Liver (tissue), 9 donors: ENCODE data around the gene ARHGEF10L. TPM values are rescaled to one million over a fixed set of nuclear protein-coding genes. Genes with fewer than 3 reads are reported as not detected.

ENCODE experiments used
- DNase-seq: peaks from one replicate; pipeline ENCODE4 v3.0.0-alpha.2; 2017; ENCODE audit warnings: low spot score
- H3K27ac ChIP-seq, 2 donors: one replicate each; pipeline ENCODE4 v1.7.0; 2013; ENCODE audit warnings: inconsistent platforms in 2 of 2, low read length in 2 of 2, control low read depth in 1 of 2, low read depth in 1 of 2, mild to moderate bottlenecking in 1 of 2
- H3K27me3 ChIP-seq, 4 donors: one replicate each; pipeline versions ENCODE4 v1.6.1 to v1.7.0; 2013; ENCODE audit warnings: low read length in 3 of 4, inconsistent platforms in 1 of 4, mild to moderate bottlenecking in 1 of 4, moderate library complexity in 1 of 4; ENCODE audit not compliant: control insufficient read depth in 4 of 4, insufficient read depth in 4 of 4
- H3K36me3 ChIP-seq, 4 donors: one replicate each; pipeline versions ENCODE4 v1.6.1 to v1.7.0; 2013; ENCODE audit warnings: low read length in 3 of 4, mild to moderate bottlenecking in 3 of 4, low read depth in 1 of 4, moderate library complexity in 1 of 4; ENCODE audit not compliant: control insufficient read depth in 4 of 4, insufficient read depth in 3 of 4
- H3K4me1 ChIP-seq, 4 donors: one replicate each; pipeline versions ENCODE4 v1.6.1 to v1.7.0; 2013; ENCODE audit warnings: low read length in 3 of 4, mild to moderate bottlenecking in 3 of 4, moderate library complexity in 1 of 4; ENCODE audit not compliant: control insufficient read depth in 4 of 4, insufficient read depth in 4 of 4
- H3K4me3 ChIP-seq, 3 donors: one replicate each; pipeline versions ENCODE4 v1.6.1 to v1.7.0; 2013; ENCODE audit warnings: low read length in 3 of 3, control low read depth in 1 of 3, low read depth in 1 of 3, mild to moderate bottlenecking in 1 of 3
- H3K9ac ChIP-seq, 2 donors: one replicate each; pipeline ENCODE4 v1.7.0; 2013; ENCODE audit warnings: low read length in 2 of 2, mild to moderate bottlenecking in 2 of 2, moderate library complexity in 2 of 2, control low read depth in 1 of 2, low read depth in 1 of 2
- H3K9me3 ChIP-seq, 4 donors: one replicate each; pipeline versions ENCODE4 v1.6.1 to v1.7.0; 2013; ENCODE audit warnings: low read length in 3 of 4; ENCODE audit not compliant: control insufficient read depth in 4 of 4
- CTCF ChIP-seq: fragments of 150-350 bp; IDR thresholded peaks from 2 replicates; pipeline ENCODE4 v1.5.1; 2017; ENCODE audit warnings: improper control_type of control experiment, low read depth, low read length; ENCODE audit not compliant: missing input control
- EGR1 ChIP-seq, 2 donors: IDR thresholded peaks; 2 replicates each; pipeline ENCODE4 v1.6.1; 2016 to 2018; ENCODE audit warnings: antibody characterized with exemption in 2 of 2, low read depth in 2 of 2
- FOXA1 ChIP-seq: IDR thresholded peaks from 2 replicates; pipeline ENCODE4 v1.6.1; 2016; ENCODE audit warnings: antibody characterized with exemption
- FOXA2 ChIP-seq: IDR thresholded peaks from 2 replicates; pipeline ENCODE4 v1.6.1; 2016; ENCODE audit warnings: antibody characterized with exemption
- GABPA ChIP-seq, 2 donors: IDR thresholded peaks in 1 of 2; conservative IDR thresholded peaks in 1 of 2; 2 replicates each; pipeline ENCODE4 v1.6.1; 2016; ENCODE audit warnings: antibody characterized with exemption in 2 of 2, mild to moderate bottlenecking in 1 of 2, moderate library complexity in 1 of 2
- HNF4A ChIP-seq, 2 donors: conservative IDR thresholded peaks; 2 replicates each; pipeline ENCODE4 v1.6.1; 2016; ENCODE audit warnings: antibody characterized with exemption in 2 of 2, mild to moderate bottlenecking in 2 of 2
- HNF4G ChIP-seq: IDR thresholded peaks from 2 replicates; pipeline ENCODE4 v1.6.1; 2016; ENCODE audit warnings: antibody characterized with exemption
- JUND ChIP-seq, 2 donors: IDR thresholded peaks; 2 replicates each; pipeline ENCODE4 v1.6.1; 2016; ENCODE audit warnings: antibody characterized with exemption in 2 of 2
- NR2F2 ChIP-seq: IDR thresholded peaks from 2 replicates; pipeline ENCODE4 v1.6.1; 2016; ENCODE audit warnings: antibody characterized with exemption
- RAD21 ChIP-seq, 2 donors: IDR thresholded peaks; 2 replicates each; pipeline ENCODE4 v1.6.1; 2016; ENCODE audit warnings: antibody characterized with exemption in 2 of 2, mild to moderate bottlenecking in 2 of 2
- RXRA ChIP-seq, 2 donors: IDR thresholded peaks; 2 replicates each; pipeline ENCODE4 v1.6.1; 2017 to 2018; ENCODE audit warnings: antibody characterized with exemption in 2 of 2, mild to moderate bottlenecking in 1 of 2
- SP1 ChIP-seq: IDR thresholded peaks from 2 replicates; pipeline ENCODE4 v1.6.1; 2018; ENCODE audit warnings: antibody characterized with exemption, mild to moderate bottlenecking
- TAF1 ChIP-seq: conservative IDR thresholded peaks from 2 replicates; pipeline ENCODE4 v1.6.1; 2016; ENCODE audit warnings: antibody characterized with exemption, mild to moderate bottlenecking
- YY1 ChIP-seq: IDR thresholded peaks from 2 replicates; pipeline ENCODE4 v1.6.1; 2016; ENCODE audit warnings: antibody characterized with exemption, mild to moderate bottlenecking
- ZBTB33 ChIP-seq: IDR thresholded peaks from 2 replicates; pipeline ENCODE4 v1.6.1; 2016; ENCODE audit warnings: antibody characterized with exemption
- WGBS: extraction: QIAGEN DNeasy Blood & Tissue Kit; methylation state at CpG from one replicate; pipeline ENCODE4 v1.1.7; 2013; 5-methylcytosine and 5-hydroxymethylcytosine counted together
- polyA plus RNA-seq, 2 donors: library from polyadenylated mRNA; stranded (reverse) in 1 of 2; unstranded in 1 of 2; fragments of 200-250 nt in 1 of 2; fragments of >200 nt in 1 of 2; fragmentation: Nextera tagmentation in 1 of 2; extraction: Ambion mirVana in 1 of 2; gene quantifications; one replicate each; pipeline versions ENCODE4 v1.2.1 to v1.2.3, GENCODE V29; 2013 to 2015
- total RNA-seq, 2 donors: library from RNA; depleted of rRNA; stranded (reverse); fragments of >200 nt; gene quantifications; one replicate each; pipeline ENCODE4 v1.2.3, GENCODE V29; 2014
- TF ChIP-seq, protein P1 (sequence below): IDR thresholded peaks from 2 replicates; pipeline ENCODE4 v1.6.1; 2016; ENCODE audit warnings: antibody characterized with exemption
- donor health status: healthy.
- donor health status: healthy.
- donor health status: healthy.
- donor health status: healthy.
- donor health status: healthy.

Gene ARHGEF10L
- total and polyA plus RNA-seq, 4 donors: 26.3 to 169 (median 57.5) TPM

DNA sequence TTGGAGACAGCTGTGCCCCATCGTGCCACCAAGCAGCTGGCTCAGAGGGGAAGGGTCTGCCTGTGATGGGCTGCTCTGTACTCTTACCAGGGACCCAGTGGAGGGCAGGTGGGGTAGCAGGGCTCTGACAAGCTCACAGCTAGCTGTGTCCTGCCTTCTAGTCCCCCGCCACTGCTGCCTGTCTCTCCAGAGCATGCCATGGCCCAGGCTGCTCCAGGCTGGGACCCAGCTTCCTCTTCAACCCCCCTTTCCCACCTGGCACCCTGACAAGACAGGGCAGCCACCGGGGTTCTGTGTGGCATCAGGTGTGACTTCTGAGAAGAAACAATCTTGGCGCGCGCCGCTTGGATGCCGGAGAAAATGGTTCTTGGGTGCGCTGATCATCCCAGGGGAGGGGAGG lies 123.3 kb downstream of the ARHGEF10L start:
- no peak for DNase-seq
- no peak for TF ChIP-seq ZBTB33
- TF ChIP-seq YY1: no peak
- no peak for TF ChIP-seq TAF1
- no peak for TF ChIP-seq RXRA (IDR thresholded peaks at IDR 0.05)
- TF ChIP-seq SP1: no peak
- TF ChIP-seq EGR1 (IDR thresholded peaks at IDR 0.05; ENCODE audit: low read depth in 2 of 2): no peak
- no peak for TF ChIP-seq GABPA (IDR thresholded peaks at IDR 0.05 in 1 of 2, conservative IDR thresholded peaks at IDR 0.05 in 1 of 2)
- Histone ChIP-seq H3K27ac (no peak overlapping the region), H3K4me1 (peaks cover 0 to 9% (median 3%) of the 10 kb centered on the region in 4 donors), H3K4me3 (no peak overlapping the region), H3K36me3 (peaks cover 21 to 94% (median 57%) of the 10 kb centered on the region in 4 donors), H3K9ac (no peak overlapping the region), H3K9me3 (no peaks in the 10 kb centered on the region), H3K27me3 (no peaks in the 10 kb centered on the region)
- 86% methylated on average over 9 of the region's 9 CpGs for WGBS

GRCh38 chr1:17663646-17664045 lies 124.1 kb downstream of the ARHGEF10L start:
- Histone ChIP-seq H3K27ac (no peak overlapping the region), H3K36me3 (peaks cover 22 to 94% (median 58%) of the 10 kb centered on the region in 4 donors), H3K9me3 (no peaks in the 10 kb centered on the region), H3K27me3 (no peaks in the 10 kb centered on the region), H3K4me3 (no peak overlapping the region), H3K4me1 (peaks cover 0 to 9% (median 3%) of the 10 kb centered on the region in 4 donors), H3K9ac (no peak overlapping the region)
- WGBS: 85% methylated on average over 5 of the region's 5 CpGs
- DNase-seq: no peak
- TF ChIP-seq JUND (IDR thresholded peaks at IDR 0.05) (no peak), CTCF (no peak), FOXA2 (no peak), TAF1 (no peak), HNF4G (no peak), FOXA1 (no peak), EGR1 (IDR thresholded peaks at IDR 0.05; ENCODE audit: low read depth in 2 of 2) (no peak), RAD21 (IDR thresholded peaks at IDR 0.05) (no peak), NR2F2 (no peak), HNF4A (conservative IDR thresholded peaks at IDR 0.05) (no peak), RXRA (IDR thresholded peaks at IDR 0.05) (no peak), GABPA (IDR thresholded peaks at IDR 0.05 in 1 of 2, conservative IDR thresholded peaks at IDR 0.05 in 1 of 2) (no peak), ZBTB33 (no peak)
- TF ChIP-seq, protein P1, sequence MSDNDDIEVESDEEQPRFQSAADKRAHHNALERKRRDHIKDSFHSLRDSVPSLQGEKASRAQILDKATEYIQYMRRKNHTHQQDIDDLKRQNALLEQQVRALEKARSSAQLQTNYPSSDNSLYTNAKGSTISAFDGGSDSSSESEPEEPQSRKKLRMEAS: no peak
